LNCaP clone FGC (cell line): ENCODE data around the gene DNAI1.

ENCODE experiments used
- DNase-seq: peaks from one replicate; pipeline ENCODE4 v3.0.0-alpha.2; 2011; ENCODE audit warnings: low read depth
- H3K4me3 ChIP-seq: 2 replicates; pipeline ENCODE4 v1.5.1; 2011; ENCODE audit warnings: mild to moderate bottlenecking, low read depth, low read length, control low read depth
- TF ChIP-seq, protein P1 (sequence below): IDR thresholded peaks from 2 replicates; pipeline ENCODE4 v1.5.1; 2012; ENCODE audit warnings: mild to moderate bottlenecking; ENCODE audit not compliant: control insufficient read depth, insufficient read depth; ENCODE audit errors: extremely low read depth

The DNAI1 gene

GRCh38 chr9:34552986-34553385 lies 94.4 kb downstream of the DNAI1 start:
- DNase-seq = no peak
- TF ChIP-seq, protein P1, sequence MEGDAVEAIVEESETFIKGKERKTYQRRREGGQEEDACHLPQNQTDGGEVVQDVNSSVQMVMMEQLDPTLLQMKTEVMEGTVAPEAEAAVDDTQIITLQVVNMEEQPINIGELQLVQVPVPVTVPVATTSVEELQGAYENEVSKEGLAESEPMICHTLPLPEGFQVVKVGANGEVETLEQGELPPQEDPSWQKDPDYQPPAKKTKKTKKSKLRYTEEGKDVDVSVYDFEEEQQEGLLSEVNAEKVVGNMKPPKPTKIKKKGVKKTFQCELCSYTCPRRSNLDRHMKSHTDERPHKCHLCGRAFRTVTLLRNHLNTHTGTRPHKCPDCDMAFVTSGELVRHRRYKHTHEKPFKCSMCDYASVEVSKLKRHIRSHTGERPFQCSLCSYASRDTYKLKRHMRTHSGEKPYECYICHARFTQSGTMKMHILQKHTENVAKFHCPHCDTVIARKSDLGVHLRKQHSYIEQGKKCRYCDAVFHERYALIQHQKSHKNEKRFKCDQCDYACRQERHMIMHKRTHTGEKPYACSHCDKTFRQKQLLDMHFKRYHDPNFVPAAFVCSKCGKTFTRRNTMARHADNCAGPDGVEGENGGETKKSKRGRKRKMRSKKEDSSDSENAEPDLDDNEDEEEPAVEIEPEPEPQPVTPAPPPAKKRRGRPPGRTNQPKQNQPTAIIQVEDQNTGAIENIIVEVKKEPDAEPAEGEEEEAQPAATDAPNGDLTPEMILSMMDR = no peak
- no peak overlapping the region for H3K4me3 ChIP-seq

DNA sequence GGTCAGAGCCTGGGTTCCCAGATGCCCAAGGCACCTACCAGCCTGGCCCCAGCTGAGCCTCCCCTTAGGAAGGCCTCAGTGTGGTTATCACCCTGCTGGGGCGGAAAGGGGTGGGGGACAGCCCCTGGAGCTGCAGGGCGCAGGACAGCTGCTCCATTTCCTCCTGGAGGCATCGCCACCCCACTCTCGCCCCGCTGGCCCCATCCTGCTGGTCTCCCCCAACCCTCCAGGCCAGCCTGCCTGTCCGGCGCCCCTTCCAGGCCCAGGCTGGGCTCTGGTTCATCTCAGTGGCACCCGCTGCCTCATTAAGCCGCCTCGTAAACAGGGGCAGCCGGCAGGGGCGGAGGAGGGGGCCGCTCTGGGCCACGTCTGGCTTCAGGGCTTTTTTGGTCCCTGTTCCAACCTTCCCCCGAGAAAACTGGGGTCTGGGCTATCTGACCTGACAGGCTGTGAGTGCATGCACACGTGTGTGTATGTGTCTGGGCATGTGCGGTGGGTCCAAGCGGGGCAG lies 95.0 kb downstream of the DNAI1 start:
- TF ChIP-seq, protein P1 = no peak
- DNase-seq = no peak
- no peak overlapping the region for H3K4me3 ChIP-seq

- TF ChIP-seq, protein P1 = no peak
- no peak for DNase-seq
- no peak overlapping the region for H3K4me3 ChIP-seq
These were observed 95.8 kb downstream of the DNAI1 start for GRCh38 chr9:34554211-34555001.

GRCh38 chr9:34555002-34555348 lies 96.4 kb downstream of the DNAI1 start:
- TF ChIP-seq, protein P1 = no peak
- no peak for DNase-seq
- no peak overlapping the region for H3K4me3 ChIP-seq

DNA sequence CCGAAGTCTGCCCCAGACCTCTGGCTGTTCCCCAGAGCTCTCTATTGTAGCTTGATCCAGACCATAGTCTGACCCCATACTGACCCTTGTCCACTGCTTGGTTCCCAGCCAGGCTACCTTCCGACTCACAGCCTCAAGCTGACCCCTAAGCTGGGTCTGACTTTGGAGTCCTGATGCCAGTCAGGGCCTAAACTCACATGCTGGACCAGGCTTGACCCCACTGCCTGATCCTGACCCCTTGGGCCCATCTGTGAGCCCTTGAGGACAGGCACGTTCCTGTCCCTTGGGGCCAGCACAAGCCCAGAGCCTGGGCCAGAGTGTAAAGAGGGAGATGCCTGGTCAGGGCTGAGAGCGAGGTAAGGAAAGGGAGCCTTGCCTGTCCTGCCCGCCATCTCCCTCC lies 96.9 kb downstream of the DNAI1 start:
- no peak for DNase-seq
- no peak overlapping the region for H3K4me3 ChIP-seq
- TF ChIP-seq, protein P1 = no peak

GRCh38 chr9:34555936-34556525 lies 97.4 kb downstream of the DNAI1 start:
- TF ChIP-seq, protein P1 = no peak
- DNase-seq = no peak
- H3K4me3 ChIP-seq = no peak overlapping the region
